ENCODE measurements around the gene EBPL. TPM values are rescaled to one million over a fixed set of nuclear protein-coding genes. Genes with fewer than 3 reads are reported as not detected.

The EBPL gene
- total and polyA plus RNA-seq, 7 experiments from 2014 or later, result 13.3 to 74.6 (median 20.7) TPM

- ATAC-seq (peak; percentile 88), DNase-seq (no peak)
- no peaks in the 10 kb centered on the region for H3K9me3 Mint-ChIP-seq
- ChIA-PET CTCF (no interaction called here), POLR2A (no interaction called here)
- H3K36me3 Mint-ChIP-seq, result peaks cover 0 to 4% (median 0%) of the 10 kb centered on the region in 5 donors
- Histone ChIP-seq H3K27me3 (ENCODE audit: control insufficient read depth in 2 of 2, insufficient read depth in 2 of 2, low read length in 2 of 2) (no peaks in the 10 kb centered on the region), H3K4me3 (ENCODE audit: low read length) (no peak overlapping the region), H3K27ac (ENCODE audit: low read depth, low read length) (no peak overlapping the region), H3K4me1 (ENCODE audit: control insufficient read depth in 2 of 2, insufficient read depth in 2 of 2, low read length in 2 of 2) (no peaks in the 10 kb centered on the region), H3K9me3 (ENCODE audit: control insufficient read depth in 2 of 3, low read length in 3 of 3) (no peaks in the 10 kb centered on the region), H3K36me3 (ENCODE audit: control insufficient read depth in 2 of 3, insufficient read depth in 3 of 3, low read length in 3 of 3) (no peaks in the 10 kb centered on the region)
- H3K4me3 Mint-ChIP-seq, result peak overlapping the region in 1 of 10 donors; percentile 35
- peak overlapping the region in 1 of 9 donors; percentile 81 for H3K27ac Mint-ChIP-seq
- intact Hi-C loops (cut with micrococcal nuclease), result no loop called here
- H3K27me3 Mint-ChIP-seq, result peaks cover 0 to 4% (median 0%) of the 10 kb centered on the region in 5 donors
- H3K4me1 Mint-ChIP-seq, result peaks cover 6 to 23% (median 11%) of the 10 kb centered on the region in 7 donors
Measured at GRCh38 chr13:49641801-49642291, 49.4 kb downstream of the EBPL start.

GRCh38 chr13:49638744-49639072, 52.6 kb downstream of the EBPL start:
- Mint-ChIP-seq H3K27ac (no peak overlapping the region), H3K4me1 (peaks cover 3 to 30% (median 19%) of the 10 kb centered on the region in 7 donors), H3K9me3 (no peaks in the 10 kb centered on the region), H3K36me3 (peaks cover 0 to 10% (median 0%) of the 10 kb centered on the region in 5 donors), H3K27me3 (no peaks in the 10 kb centered on the region), H3K4me3 (no peak overlapping the region)
- Histone ChIP-seq H3K4me1 (ENCODE audit: control insufficient read depth in 2 of 2, insufficient read depth in 2 of 2, low read length in 2 of 2) (no peaks in the 10 kb centered on the region), H3K36me3 (ENCODE audit: control insufficient read depth in 2 of 3, insufficient read depth in 3 of 3, low read length in 3 of 3) (no peaks in the 10 kb centered on the region), H3K27ac (ENCODE audit: low read depth, low read length) (no peak overlapping the region), H3K4me3 (ENCODE audit: low read length) (no peak overlapping the region), H3K27me3 (ENCODE audit: control insufficient read depth in 2 of 2, insufficient read depth in 2 of 2, low read length in 2 of 2) (no peaks in the 10 kb centered on the region), H3K9me3 (ENCODE audit: control insufficient read depth in 2 of 3, low read length in 3 of 3) (no peaks in the 10 kb centered on the region)
- POLR2A ChIA-PET, result no interaction called here
- ATAC-seq, result no peak
- no peak for DNase-seq
- CTCF ChIA-PET, result no interaction called here
- intact Hi-C loops (cut with micrococcal nuclease), result no loop called here

GRCh38 chr13:49638030-49638743, 53.1 kb downstream of the EBPL start:
- H3K36me3 ChIP-seq (ENCODE audit: control insufficient read depth in 2 of 3, insufficient read depth in 3 of 3, low read length in 3 of 3), result no peaks in the 10 kb centered on the region
- ChIA-PET CTCF (no interaction called here), POLR2A (no interaction called here)
- ATAC-seq, result no peak
- no peak for DNase-seq
- Mint-ChIP-seq H3K36me3 (peaks cover 0 to 10% (median 0%) of the 10 kb centered on the region in 5 donors), H3K27me3 (no peaks in the 10 kb centered on the region), H3K27ac (no peak overlapping the region), H3K4me1 (peaks cover 3 to 33% (median 18%) of the 10 kb centered on the region in 7 donors), H3K4me3 (no peak overlapping the region), H3K9me3 (peaks cover 0 to 3% (median 0%) of the 10 kb centered on the region in 11 donors)
- no peaks in the 10 kb centered on the region for H3K4me1 ChIP-seq (ENCODE audit: control insufficient read depth in 2 of 2, insufficient read depth in 2 of 2, low read length in 2 of 2)
- no peak overlapping the region for H3K27ac ChIP-seq (ENCODE audit: low read depth, low read length)
- no peak overlapping the region for H3K4me3 ChIP-seq (ENCODE audit: low read length)
- no peaks in the 10 kb centered on the region for H3K9me3 ChIP-seq (ENCODE audit: control insufficient read depth in 2 of 3, low read length in 3 of 3)
- intact Hi-C loops (cut with micrococcal nuclease), result no loop called here
- H3K27me3 ChIP-seq (ENCODE audit: control insufficient read depth in 2 of 2, insufficient read depth in 2 of 2, low read length in 2 of 2), result no peaks in the 10 kb centered on the region

GRCh38 chr13:49636705-49637104, 54.6 kb downstream of the EBPL start:
- CTCF ChIA-PET, result interaction anchor here (0.6 kb wide), 1 partner anchor 61 kb away, joined by 3 read pairs; no protein-coding TSS in a partner anchor
- H3K4me3 Mint-ChIP-seq, result peak overlapping the region in 6 of 10 donors; percentile 21 to 85 (median 70)
- Histone ChIP-seq H3K27ac (ENCODE audit: low read depth, low read length) (no peak overlapping the region), H3K4me3 (ENCODE audit: low read length) (no peak overlapping the region), H3K36me3 (ENCODE audit: control insufficient read depth in 2 of 3, insufficient read depth in 3 of 3, low read length in 3 of 3) (no peaks in the 10 kb centered on the region), H3K9me3 (ENCODE audit: control insufficient read depth in 2 of 3, low read length in 3 of 3) (no peaks in the 10 kb centered on the region), H3K4me1 (ENCODE audit: control insufficient read depth in 2 of 2, insufficient read depth in 2 of 2, low read length in 2 of 2) (no peaks in the 10 kb centered on the region), H3K27me3 (ENCODE audit: control insufficient read depth in 2 of 2, insufficient read depth in 2 of 2, low read length in 2 of 2) (no peaks in the 10 kb centered on the region)
- H3K9me3 Mint-ChIP-seq, result peaks cover 0 to 6% (median 0%) of the 10 kb centered on the region in 11 donors
- DNase-seq, result no peak
- peak overlapping the region in 5 of 9 donors; percentile 16 to 63 (median 60) for H3K27ac Mint-ChIP-seq
- POLR2A ChIA-PET, result no interaction called here
- H3K36me3 Mint-ChIP-seq, result peaks cover 0 to 10% (median 0%) of the 10 kb centered on the region in 5 donors
- peaks cover 3 to 30% (median 8%) of the 10 kb centered on the region in 7 donors for H3K4me1 Mint-ChIP-seq
- intact Hi-C loops (cut with micrococcal nuclease), result no loop called here
- H3K27me3 Mint-ChIP-seq, result no peaks in the 10 kb centered on the region
- no peak for ATAC-seq

- intact Hi-C loops (cut with micrococcal nuclease), result no loop called here
- Histone ChIP-seq H3K36me3 (ENCODE audit: control insufficient read depth in 2 of 3, insufficient read depth in 3 of 3, low read length in 3 of 3) (no peaks in the 10 kb centered on the region), H3K27ac (ENCODE audit: low read depth, low read length) (peak overlapping the region; percentile 20), H3K9me3 (ENCODE audit: control insufficient read depth in 2 of 3, low read length in 3 of 3) (no peaks in the 10 kb centered on the region), H3K4me1 (ENCODE audit: control insufficient read depth in 2 of 2, insufficient read depth in 2 of 2, low read length in 2 of 2) (no peaks in the 10 kb centered on the region), H3K27me3 (ENCODE audit: control insufficient read depth in 2 of 2, insufficient read depth in 2 of 2, low read length in 2 of 2) (no peaks in the 10 kb centered on the region), H3K4me3 (ENCODE audit: low read length) (peak overlapping the region; percentile 1)
- Mint-ChIP-seq H3K27ac (peak overlapping the region; percentile 20 to 76 (median 60)), H3K4me3 (peak overlapping the region; percentile 61 to 87 (median 76)), H3K9me3 (peaks cover 0 to 6% (median 0%) of the 10 kb centered on the region in 11 donors), H3K4me1 (peaks cover 3 to 30% (median 8%) of the 10 kb centered on the region in 7 donors), H3K27me3 (no peaks in the 10 kb centered on the region), H3K36me3 (peaks cover 0 to 8% (median 0%) of the 10 kb centered on the region in 5 donors)
- CTCF ChIA-PET, result interaction anchor here (0.6 to 0.9 kb wide), 2 partner anchors 28 to 60 kb away, joined by 3 read pairs; no protein-coding TSS in a partner anchor
- peak; percentile 85 for ATAC-seq
- POLR2A ChIA-PET, result interaction anchor here (0.8 kb wide), 1 partner anchor 193 kb away, joined by 3 read pairs; no protein-coding TSS in a partner anchor
- peak in 7 of 9 donors; percentile 11 to 68 (median 60) for DNase-seq
Measured at GRCh38 chr13:49635599-49636433, 55.5 kb downstream of the EBPL start.

GRCh38 chr13:49633710-49634109, 57.6 kb downstream of the EBPL start:
- Mint-ChIP-seq H3K4me1 (peaks cover 5 to 37% (median 18%) of the 10 kb centered on the region in 7 donors), H3K36me3 (peaks cover 0 to 8% (median 0%) of the 10 kb centered on the region in 5 donors), H3K4me3 (no peak overlapping the region), H3K27me3 (no peaks in the 10 kb centered on the region), H3K27ac (peak overlapping the region in 1 of 9 donors; percentile 66), H3K9me3 (peaks cover 0 to 6% (median 0%) of the 10 kb centered on the region in 11 donors)
- intact Hi-C loops (cut with micrococcal nuclease), result no loop called here
- CTCF ChIA-PET, result no interaction called here
- Histone ChIP-seq H3K4me1 (ENCODE audit: control insufficient read depth in 2 of 2, insufficient read depth in 2 of 2, low read length in 2 of 2) (no peaks in the 10 kb centered on the region), H3K36me3 (ENCODE audit: control insufficient read depth in 2 of 3, insufficient read depth in 3 of 3, low read length in 3 of 3) (no peaks in the 10 kb centered on the region), H3K27me3 (ENCODE audit: control insufficient read depth in 2 of 2, insufficient read depth in 2 of 2, low read length in 2 of 2) (no peaks in the 10 kb centered on the region), H3K4me3 (ENCODE audit: low read length) (no peak overlapping the region), H3K9me3 (ENCODE audit: control insufficient read depth in 2 of 3, low read length in 3 of 3) (no peaks in the 10 kb centered on the region), H3K27ac (ENCODE audit: low read depth, low read length) (no peak overlapping the region)
- DNase-seq (no peak), ATAC-seq (no peak)
- POLR2A ChIA-PET, result no interaction called here
